ENCODE results near the gene RO60.
"Not testable (repeated sequence)": the region's sequence is repeated elsewhere in the genome, so short reads cannot be mapped to it uniquely, and the experiment has no call there.

RO60 gene

GRCh38 chr1:193059282-193060114 is at the start of gene RO60, which contains the start of gene UCHL5:
Gene RO60, plus strand, starts transcription at chr1:193059612. Its CDS starts 9,443 bp downstream, at chr1:193069055.
Gene UCHL5, minus strand, starts transcription at chr1:193059360. Its CDS starts 100 bp downstream, at chr1:193059260.
- DNase-seq = peak; percentile 81 to 87 (median 86)

- DNase-seq = no peak
Observed at GRCh38 chr1:193011406-193011805, 48.0 kb upstream of the RO60 start.

GRCh38 chr1:193013005-193013404 is 46.4 kb upstream of the RO60 start:
- no peak for DNase-seq

- no peak for DNase-seq
Observed at GRCh38 chr1:193013707-193014106, 45.7 kb upstream of the RO60 start.

- no peak for DNase-seq
Observed at GRCh38 chr1:193014400-193014799, 45.0 kb upstream of the RO60 start.

- DNase-seq = no peak
Observed at GRCh38 chr1:193016788-193017187, 42.6 kb upstream of the RO60 start.

GRCh38 chr1:193019442-193020026 is 39.9 kb upstream of the RO60 start:
- DNase-seq = no peak

- no peak for DNase-seq
Observed at GRCh38 chr1:193025218-193025617, 34.2 kb upstream of the RO60 start.

GRCh38 chr1:193030280-193030679 is 29.1 kb upstream of the RO60 start:
- no peak for DNase-seq

- DNase-seq = no peak
Observed at GRCh38 chr1:193031431-193031830, 28.0 kb upstream of the RO60 start.

- not testable (repeated sequence) for DNase-seq
Observed at GRCh38 chr1:193032643-193033427, 26.6 kb upstream of the RO60 start.

GRCh38 chr1:193033610-193034009 is 25.8 kb upstream of the RO60 start:
- DNase-seq = no peak

- DNase-seq = no peak
Observed at GRCh38 chr1:193036337-193037047, 22.9 kb upstream of the RO60 start.

GRCh38 chr1:193040011-193040410 is 19.4 kb upstream of the RO60 start:
- no peak for DNase-seq

- no peak for DNase-seq
Observed at GRCh38 chr1:193042766-193043691, 16.4 kb upstream of the RO60 start.

- not testable (repeated sequence) for DNase-seq
Observed at GRCh38 chr1:193048913-193049312, 10.5 kb upstream of the RO60 start.

GRCh38 chr1:193054169-193054675 is 5.2 kb upstream of the RO60 start:
- no peak for DNase-seq

GRCh38 chr1:193058529-193059281 is 707 bp upstream of the RO60 start:
- peak; percentile 8 to 24 (median 18) for DNase-seq

GRCh38 chr1:193060115-193060403 is 647 bp downstream of the RO60 start:
- no peak for DNase-seq

GRCh38 chr1:193060406-193060805 is 994 bp downstream of the RO60 start:
- no peak for DNase-seq

- DNase-seq = no peak
Observed at GRCh38 chr1:193060938-193061337, 1.5 kb downstream of the RO60 start.
